Fibroblast of lung (primary cell): Measurements from ENCODE around the gene NEO1.

ENCODE experiments used
- CTCF ChIP-seq, 2 donors: IDR thresholded peaks in 1 of 2; conservative IDR thresholded peaks in 1 of 2; 1 replicate in 1 of 2; 2 replicates in 1 of 2; pipeline ENCODE4 v1.5.1; 2011 to 2012; ENCODE audit warnings: low read length in 2 of 2, control low read depth in 1 of 2, inconsistent platforms in 1 of 2, low read depth in 1 of 2, mild to moderate bottlenecking in 1 of 2
- EZH2 ChIP-seq: IDR thresholded peaks from 2 replicates; pipeline ENCODE4 v1.5.1; 2012; ENCODE audit warnings: low read length, control low read depth, mild to moderate bottlenecking; ENCODE audit errors: missing control alignments

- TF ChIP-seq CTCF (conservative IDR thresholded peaks at IDR 0.05 in 1 of 2, IDR thresholded peaks at IDR 0.05 in 1 of 2; ENCODE audit: low read depth in 1 of 2, low read length in 2 of 2) (no peak), EZH2 (no peak)
These were observed 22.1 kb upstream of the NEO1 start for GRCh38 chr15:73030122-73030679.
